ACHN (cell line): ENCODE measurements around the gene UNC5B.
A peak's percentile ranks its signal among the peaks of the same experiment; 100 is the strongest.

ENCODE experiments used
- DNase-seq: peaks from one replicate; pipeline ENCODE4 v3.0.0-alpha.2; 2015
- in situ Hi-C: cut with HindIII; loops from 2 replicates; pipeline ENCODE4 v1.10.0; 2017; ENCODE audit warnings: low sequenced_read_pairs, low pct_ligation_motif_present, low pct_unique_long_range_greater_than_20kb

UNC5B gene

GRCh38 chr10:71259815-71260501, 47.6 kb downstream of the UNC5B start:
- in situ Hi-C loops: no loop called here
- no peak for DNase-seq

GRCh38 chr10:71260622-71261325, 48.4 kb downstream of the UNC5B start:
- no peak for DNase-seq
- in situ Hi-C loops: no loop called here

- in situ Hi-C loops: no loop called here
- DNase-seq: no peak
Measured at GRCh38 chr10:71262027-71262426, 49.7 kb downstream of the UNC5B start.

GRCh38 chr10:71262817-71263216, 50.4 kb downstream of the UNC5B start:
- in situ Hi-C loops: no loop called here
- no peak for DNase-seq

- in situ Hi-C loops: no loop called here
- DNase-seq: no peak
Measured at GRCh38 chr10:71263376-71263775, 51.0 kb downstream of the UNC5B start.

GRCh38 chr10:71264345-71265200, 52.2 kb downstream of the UNC5B start:
- no peak for DNase-seq
- in situ Hi-C loops: no loop called here

GRCh38 chr10:71265201-71265575, 52.8 kb downstream of the UNC5B start:
- no peak for DNase-seq
- in situ Hi-C loops: no loop called here

GRCh38 chr10:71265618-71266146, 53.3 kb downstream of the UNC5B start:
- in situ Hi-C loops: no loop called here
- DNase-seq: no peak

GRCh38 chr10:71266147-71266917, 54.0 kb downstream of the UNC5B start:
- in situ Hi-C loops: no loop called here
- DNase-seq: no peak

GRCh38 chr10:71266918-71267442, 54.6 kb downstream of the UNC5B start:
- in situ Hi-C loops: no loop called here

GRCh38 chr10:71267508-71268240, 55.3 kb downstream of the UNC5B start:
- in situ Hi-C loops: no loop called here
- DNase-seq: no peak

More at GRCh38 chr10:71266918-71267442, 54.6 kb downstream of the UNC5B start:
- DNase-seq: no peak

GRCh38 chr10:71268247-71268691, 55.9 kb downstream of the UNC5B start:
- peak; percentile 24 for DNase-seq
- in situ Hi-C loops: no loop called here

- no peak for DNase-seq
- in situ Hi-C loops: no loop called here
Measured at GRCh38 chr10:71268758-71269157, 56.4 kb downstream of the UNC5B start.

- DNase-seq: no peak
- in situ Hi-C loops: no loop called here
Measured at GRCh38 chr10:71269301-71270288, 57.2 kb downstream of the UNC5B start.

- DNase-seq: peak; percentile 68
- in situ Hi-C loops: no loop called here
Measured at GRCh38 chr10:71270301-71271220, 58.2 kb downstream of the UNC5B start.
